Measurements from ENCODE around the gene SEC16A.

SEC16A gene

DNA sequence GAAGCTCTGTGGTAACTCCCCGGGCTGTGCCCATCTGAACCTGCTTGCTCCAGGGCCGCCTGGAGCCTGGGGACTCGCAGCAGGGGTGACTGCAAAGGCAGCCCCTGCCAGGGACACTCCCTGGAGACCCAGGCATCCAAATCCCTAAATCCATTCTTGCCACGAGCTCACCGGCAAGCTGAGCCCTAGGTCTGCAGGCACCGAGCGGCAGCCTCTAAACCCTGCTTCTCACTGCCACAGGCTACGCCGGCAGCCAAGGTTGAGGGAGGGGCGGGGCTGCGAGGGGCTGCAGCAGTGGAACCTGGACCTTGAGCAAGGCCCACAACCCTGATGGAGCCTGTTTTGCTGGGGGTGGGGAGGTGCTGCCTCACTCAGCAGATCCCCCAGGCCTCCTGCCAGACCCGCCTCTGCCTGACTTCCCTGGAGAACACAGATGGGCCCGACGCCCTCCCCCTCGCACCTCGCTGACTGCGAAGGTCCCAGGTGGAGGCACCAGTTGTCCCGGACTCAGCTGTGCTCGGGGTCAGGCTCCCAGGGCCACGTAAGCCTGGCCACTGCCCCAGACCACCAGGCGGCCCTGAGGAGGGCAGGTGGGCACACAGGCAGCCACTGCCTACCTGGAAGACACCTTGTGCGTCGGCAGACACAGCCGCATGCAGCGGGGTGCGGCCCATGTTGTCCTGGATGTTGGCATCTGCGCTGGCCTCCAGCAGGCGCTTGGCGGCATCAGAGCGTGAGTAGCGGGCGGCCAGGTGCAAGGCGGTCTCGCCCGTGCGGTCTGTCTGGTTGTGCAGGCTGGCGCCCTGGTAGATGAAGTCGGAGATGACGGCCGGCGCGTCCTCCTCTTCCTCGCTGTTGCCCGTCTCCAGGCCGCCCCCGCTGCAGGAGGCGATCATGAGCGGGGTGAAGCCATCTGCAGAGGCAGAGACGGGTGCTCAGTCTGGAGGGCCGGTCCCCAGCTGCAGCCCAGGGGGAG, 17.4 kb upstream of the SEC16A start:
- DNase-seq, result no peak

DNA sequence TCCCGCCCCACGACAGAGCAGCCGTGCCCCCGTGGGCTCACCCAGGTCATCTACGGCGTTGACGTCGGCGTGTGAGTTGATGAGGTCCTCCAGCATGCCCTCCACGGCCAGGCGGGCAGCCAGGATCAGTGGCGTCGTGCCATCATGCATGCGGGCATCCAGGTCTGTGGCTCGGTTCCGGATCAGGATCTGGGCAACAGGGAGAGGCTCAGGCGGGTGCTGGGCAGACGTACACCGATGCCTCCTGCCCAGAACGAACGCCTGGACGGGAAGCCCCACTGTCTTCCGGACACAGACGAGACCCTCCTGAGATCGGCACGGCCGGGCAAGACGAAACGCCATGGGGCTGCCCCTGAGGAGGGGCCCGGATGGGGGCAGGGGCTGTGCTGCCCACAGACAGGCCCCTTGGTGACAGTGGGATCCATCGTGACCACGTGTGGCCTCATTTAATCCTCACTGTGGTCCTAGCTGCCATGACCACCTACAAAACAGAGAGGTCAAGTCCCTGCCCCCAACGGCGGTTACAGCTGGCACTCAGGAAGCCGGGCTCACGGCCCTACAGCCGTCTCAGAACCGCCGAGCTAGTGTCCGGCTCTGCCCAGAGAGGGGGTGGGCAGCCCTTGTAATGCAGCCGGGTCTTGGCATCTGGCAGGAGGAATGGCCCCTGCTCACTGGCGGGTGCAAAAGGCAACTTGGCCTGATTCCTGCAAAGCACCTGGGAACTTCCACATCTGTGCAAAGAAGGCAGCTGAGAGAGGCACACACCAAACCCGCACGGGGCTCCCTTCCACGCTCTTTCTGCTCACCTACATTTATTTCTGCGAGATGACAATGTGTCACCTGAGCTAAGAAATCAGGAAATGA, 16.5 kb upstream of the SEC16A start:
- DNase-seq, result no peak

DNA sequence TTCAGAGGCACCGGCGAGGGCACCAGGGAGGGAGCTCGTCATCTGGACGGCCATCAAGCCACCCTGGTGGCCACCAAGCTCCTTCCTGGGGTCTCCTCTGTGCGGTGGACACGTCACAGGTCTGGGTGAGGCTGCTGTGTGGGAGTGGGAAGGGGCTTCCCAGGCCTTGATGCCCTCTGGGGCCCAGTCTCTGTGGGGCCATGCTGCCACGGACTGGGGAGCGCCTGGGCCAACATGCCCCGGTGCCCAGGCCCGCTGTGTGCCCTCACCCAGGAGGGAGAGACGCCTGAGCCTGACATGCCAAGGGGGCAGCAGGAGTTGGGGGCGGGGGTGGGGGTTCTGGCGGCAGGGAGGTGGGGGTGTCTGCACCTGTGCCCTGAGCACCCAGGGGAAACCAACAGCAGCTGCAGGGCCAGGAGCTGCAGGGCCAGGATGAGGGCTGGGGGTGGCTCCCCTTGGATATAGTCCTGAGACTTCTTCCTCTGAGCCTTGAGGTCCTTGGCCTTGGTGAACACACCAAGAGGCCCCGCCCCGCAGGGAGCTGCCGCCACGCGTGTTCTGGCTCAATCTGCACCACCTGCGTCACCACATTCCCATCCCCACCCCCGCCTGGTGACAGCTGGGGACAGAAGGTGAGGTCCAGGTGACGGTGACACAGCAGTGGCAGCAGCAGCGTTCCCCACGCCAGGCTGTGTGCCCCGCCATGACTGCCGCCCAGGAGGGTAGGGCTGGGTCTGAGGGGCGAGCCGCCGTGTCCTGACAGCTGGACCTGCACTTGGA, 15.3 kb upstream of the SEC16A start:
- DNase-seq, result no peak

DNA sequence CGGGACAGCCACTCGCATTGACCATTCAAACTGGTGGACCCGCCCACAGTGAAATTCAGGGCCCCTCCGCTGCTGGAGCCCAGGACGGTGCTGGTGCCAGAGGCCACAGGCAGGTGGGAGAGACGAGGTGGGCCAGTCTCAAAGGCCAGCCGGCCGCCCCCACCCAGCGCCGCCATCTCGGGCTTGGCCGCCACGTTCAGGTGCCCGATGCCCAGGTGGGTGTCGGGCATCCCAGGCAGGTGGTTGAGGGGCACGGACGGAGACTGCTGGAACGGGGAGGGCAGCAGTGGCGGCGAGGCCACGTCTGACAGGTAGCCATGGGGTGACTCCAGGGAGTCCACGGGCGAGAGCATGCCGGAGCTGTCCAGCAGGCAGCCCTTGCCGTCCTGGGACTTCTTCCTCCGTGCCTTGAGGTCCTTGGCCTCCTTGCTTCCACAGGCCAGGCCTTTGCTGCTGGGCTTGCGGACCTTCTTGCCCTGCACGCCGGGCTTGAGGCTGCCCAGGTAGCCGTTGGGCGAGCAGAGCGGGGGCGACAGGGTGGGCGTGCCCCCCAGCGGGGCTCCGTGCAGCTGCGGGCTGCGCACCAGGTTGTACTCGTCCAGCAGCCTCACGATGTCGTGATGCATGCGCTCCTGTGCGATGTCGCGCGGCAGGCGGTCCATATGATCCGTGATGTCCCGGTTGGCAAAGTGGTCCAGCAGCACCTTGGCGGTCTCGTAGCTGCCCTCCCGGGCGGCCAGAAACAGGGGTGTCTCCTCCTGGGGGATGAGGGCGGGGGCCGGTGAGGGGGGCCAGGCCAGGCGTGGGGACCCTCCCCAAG, 14.2 kb upstream of the SEC16A start:
- DNase-seq, result no peak

DNA sequence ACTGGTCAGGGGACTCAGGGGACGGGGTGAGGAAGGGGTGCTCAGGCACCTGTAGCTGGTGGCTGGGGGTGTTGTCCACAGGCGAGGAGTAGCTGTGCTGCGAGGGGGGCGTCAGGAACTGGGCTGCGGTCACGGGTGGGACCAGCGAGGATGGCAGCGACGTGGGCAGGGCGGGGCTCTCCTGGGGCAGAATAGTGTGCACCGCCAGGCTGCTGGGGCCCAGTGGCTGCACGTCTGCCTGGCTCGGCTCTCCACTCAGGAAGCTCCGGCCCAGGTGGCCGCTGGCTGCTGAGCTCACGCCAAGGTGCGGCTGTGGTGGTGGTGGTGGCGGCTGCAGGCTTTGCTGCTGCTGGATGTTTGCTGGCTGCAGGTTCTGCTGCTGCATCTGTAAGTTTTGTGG, 13.3 kb upstream of the SEC16A start:
- no peak for DNase-seq

DNA sequence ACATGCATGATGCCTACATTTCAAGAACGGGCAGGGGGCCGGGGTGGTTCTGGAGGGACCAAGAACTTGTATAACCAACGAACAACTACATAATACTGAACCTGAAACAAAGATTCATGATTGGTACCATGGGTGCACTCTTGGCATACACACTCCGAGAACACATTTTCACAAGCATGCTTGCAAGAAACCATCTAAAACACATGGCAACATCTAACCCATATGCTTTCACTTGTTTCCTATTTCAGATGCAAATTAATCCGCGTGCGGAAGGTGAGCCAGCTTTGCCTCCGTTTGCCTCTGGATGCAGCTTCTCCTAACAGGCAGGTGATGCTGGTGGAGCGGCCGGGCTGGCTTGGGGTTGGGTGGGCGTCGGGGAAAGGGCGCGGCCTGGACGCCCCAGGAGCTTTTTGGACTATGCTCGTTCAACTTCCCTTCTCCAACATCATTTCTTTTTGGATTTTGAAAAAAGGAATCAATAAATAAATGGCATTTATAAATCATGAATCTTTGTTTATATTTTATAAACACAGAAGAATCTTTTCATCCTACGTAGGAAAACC, 12.5 kb upstream of the SEC16A start:
- DNase-seq, result no peak

DNA sequence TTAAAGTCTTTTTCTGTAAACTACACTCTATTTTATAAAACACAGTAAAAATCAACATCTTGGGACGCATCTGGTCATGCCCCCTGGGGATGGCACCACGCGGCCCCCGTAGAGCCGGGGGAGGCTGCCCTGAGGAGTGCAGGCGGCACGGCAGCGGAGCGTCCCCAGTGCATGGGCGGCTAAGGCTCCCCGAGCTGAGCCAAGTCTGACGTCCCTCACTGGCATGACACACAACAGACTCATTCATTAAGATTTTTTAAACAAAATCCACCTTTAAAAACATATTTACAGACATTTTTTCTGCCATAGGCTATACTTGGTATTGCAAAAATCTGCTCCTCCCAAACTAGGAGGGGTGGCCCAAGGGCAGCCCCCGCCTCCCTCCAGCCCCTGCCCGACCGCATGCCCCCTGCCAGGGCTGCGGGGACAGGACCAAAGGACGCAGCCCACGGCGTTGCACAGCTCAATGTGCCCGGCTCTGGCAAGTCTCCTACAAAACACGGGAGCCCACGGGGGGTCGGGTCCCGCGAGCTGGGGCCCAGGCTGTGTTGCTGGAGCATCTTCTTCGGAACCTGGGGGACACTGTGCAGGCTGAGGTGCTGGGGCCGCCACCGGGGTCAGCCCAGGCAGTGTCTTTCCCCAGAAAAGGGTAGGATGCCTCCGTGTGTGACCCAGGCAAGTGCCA, 11.8 kb upstream of the SEC16A start:
- no peak for DNase-seq

DNA sequence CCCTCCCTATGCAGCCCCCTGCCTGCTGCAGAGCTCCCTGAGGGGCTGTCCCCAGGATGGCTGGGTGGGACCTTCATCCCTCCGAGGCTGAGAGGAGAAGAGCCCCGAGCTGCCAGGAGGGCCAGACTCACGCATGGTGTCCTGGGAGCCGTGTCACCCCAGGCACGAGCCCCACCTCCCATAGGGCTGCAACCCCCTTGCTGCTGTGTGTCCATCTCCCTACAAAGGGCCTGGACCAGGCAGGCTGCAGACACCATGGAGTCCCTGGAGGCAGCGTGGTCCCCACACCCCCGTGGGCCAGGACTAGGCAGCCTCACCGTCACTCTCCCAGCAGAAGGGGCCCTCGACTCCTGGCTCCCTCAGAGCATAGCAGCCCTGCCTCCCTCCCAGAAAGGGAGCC, 11.2 kb upstream of the SEC16A start:
- no peak for DNase-seq

DNA sequence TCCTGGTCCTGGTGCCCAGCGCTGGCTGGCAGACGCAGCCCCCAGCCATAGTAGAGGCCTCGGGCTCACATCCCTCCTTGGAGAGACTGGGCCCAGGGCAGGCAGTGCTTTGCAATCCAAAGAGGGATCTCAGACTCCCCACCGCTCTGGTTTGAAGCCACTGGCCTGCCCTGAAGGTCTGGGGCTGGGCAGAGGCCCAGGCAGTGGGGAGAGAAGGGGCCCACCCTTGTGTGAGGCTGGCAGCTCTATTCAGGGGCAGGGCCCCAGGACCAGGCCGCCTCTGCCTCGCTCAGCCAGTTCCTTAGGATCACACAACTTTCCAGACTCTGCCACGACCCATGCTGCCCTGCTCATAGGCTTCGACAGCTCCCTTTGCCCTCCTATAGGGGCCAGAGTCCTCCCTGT, 10.7 kb upstream of the SEC16A start:
- DNase-seq, result no peak

DNA sequence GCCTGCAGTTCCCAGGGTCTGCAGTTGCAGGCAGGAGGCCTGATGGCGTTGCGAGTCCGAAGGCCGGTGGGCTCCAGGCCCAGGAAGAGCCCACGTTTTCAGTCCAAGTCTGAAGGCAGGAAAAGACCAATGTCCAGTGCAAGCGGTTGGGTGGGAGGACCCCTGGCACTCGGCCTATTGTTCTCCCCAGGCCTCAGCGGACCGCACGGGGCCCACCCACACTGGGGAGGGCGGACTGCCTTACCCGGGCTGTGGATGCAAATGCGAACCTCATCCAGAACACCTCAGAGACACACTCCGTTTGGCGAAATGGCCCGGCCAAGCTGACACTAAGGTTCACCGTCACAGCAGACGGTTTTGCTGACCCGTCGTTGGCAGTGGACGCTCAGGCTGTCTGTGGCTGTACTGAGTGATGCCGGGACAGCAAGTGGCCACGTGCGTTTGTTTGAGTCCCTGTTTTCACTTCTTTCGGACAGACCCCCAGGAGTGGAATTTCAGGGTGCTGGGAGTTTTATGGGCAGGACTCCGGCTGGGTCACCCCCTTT, 10.2 kb upstream of the SEC16A start:
- DNase-seq, result no peak

DNA sequence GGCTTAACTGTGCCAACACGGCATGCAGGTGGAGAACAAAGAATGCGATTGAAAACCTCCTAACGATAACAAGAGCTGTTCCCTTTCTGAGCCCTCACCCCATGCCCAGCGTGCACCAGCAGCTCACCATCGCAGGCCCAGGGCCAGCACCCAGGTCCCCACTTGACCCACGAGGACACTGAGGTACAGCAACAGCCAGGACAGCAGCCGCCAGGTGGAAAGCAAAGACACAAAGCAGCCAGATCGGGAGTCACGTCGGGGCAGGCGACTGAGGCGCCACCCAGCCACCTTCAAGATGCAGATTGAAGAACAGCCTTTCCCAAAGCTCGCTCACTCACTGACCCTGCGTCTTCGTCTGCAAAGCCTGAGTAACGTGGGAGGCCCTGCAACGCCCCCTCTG, 6.9 kb upstream of the SEC16A start:
- no peak for DNase-seq

DNA sequence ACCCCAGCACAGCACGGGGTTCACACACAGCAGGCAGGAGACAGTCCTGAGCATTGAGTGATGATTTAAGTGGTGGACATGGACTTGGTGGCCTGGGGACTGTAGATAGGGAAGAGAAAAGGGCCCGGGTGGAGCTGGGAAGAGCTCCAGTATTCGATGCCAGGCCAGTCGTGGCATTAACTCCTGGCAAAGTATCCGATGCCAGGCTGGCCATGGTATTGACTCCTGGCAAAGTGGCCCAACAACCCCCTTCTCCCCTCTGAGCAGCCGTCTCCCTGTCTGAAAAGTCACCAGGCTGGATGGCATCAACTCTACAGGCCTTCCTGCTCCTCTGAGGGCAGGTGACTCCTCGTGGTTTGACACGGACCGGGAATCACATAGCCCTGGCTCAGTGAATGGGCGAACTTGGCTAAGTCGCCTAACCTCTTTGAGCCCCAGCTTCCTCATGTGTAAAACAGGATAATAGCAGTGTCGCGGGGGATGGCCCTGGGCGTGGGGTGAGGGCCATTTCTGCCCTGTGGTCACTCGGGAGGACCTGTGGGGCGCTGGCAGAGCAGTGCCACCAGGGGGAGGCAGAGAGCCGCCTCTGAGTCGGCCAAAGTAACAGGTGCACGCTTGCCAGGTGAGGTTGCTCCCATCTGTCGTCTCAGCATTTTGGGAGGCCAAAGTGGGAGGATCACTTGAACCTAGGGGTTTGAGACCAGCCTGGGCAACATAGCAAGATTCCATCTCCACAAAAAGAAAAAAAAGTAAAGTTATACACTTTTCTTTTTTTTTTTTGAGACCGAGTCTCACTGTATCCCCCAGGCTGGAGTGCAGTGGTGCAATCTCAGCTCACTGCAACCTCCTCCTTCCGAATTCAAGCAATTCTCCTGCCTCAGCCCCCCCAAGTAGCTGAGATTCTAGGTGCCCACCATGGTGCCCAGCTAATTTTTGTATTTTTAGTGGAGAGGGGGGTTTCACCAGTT, 5.7 kb upstream of the SEC16A start:
- DNase-seq, result peak; percentile 45

DNA sequence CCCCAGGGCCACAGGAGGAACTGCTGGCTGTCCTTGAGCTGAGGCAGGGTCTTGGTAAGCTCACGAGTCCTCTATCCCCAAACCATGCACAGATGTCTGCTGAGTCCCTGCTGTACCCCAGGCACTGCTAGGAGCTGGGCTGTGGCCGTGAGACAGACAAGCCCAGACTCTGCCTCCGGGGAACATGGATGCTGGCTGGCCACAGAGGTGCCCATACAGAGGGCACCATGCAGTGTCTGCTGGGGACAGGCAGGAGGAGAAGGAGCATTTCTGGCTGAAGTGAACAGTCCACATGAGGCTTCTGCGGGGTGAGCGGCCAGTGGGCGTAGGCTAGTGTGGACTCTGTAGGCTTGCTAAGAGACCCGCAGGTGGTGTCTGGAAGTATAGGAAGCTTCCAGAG, 4.8 kb upstream of the SEC16A start:
- no peak for DNase-seq

DNA sequence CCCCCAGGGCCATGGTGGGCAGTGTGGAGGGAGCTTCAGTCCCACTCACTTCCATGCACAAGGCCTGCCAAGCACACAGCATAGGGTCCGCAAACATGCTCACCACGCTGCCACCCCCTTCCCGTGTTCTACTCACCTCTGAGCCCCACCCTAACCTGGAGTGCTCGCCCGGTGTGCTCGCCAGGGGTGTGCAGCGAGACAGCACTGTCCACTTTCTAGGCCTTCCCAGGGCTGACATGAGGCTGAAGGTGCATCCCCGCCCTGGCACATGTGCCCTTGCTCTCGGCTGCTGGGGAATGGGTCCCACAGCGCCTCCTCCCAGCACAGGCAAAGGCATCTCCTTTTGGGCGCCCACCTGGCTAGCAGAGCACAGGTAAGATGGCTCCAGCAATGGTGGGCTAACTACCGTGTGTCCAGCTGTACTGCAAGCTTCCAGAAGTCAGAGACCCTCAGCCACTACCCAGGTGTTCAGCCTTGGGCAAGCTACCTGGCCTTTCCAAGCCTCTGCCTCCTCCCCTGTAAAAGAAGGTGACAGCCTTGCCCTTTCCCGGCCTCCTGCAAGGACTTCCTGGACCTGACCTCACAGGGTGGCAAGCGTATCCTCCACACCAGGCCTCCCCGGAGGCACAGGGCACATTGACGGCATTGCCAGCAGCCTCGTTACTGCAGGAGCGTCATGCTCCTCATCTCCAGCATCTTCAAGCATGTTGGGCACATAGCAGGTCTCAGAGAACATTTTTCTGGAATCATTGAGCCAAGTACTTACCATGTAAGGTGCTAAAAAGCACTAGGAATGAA, 4.2 kb upstream of the SEC16A start:
- DNase-seq, result no peak

DNA sequence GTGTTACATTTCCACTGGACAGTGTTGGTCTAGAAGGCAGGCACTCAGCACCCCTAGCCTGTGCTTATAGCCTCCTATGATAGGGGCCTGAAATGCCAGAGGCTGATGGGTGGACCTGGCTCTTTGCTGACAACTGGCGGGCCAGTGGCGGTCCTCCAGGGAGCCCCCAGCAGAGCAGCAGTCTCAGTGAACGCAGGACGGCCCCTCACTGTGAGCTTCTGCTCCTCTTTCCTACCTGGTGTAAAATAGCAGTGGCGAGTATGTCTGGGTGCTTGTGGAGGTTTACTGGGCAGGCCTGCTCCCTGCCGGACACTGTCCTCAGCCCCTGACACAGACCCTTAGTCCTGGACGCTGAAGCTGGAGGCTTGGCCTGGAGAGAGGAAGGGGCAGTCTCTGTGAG, 3.3 kb upstream of the SEC16A start:
- DNase-seq, result no peak

DNA sequence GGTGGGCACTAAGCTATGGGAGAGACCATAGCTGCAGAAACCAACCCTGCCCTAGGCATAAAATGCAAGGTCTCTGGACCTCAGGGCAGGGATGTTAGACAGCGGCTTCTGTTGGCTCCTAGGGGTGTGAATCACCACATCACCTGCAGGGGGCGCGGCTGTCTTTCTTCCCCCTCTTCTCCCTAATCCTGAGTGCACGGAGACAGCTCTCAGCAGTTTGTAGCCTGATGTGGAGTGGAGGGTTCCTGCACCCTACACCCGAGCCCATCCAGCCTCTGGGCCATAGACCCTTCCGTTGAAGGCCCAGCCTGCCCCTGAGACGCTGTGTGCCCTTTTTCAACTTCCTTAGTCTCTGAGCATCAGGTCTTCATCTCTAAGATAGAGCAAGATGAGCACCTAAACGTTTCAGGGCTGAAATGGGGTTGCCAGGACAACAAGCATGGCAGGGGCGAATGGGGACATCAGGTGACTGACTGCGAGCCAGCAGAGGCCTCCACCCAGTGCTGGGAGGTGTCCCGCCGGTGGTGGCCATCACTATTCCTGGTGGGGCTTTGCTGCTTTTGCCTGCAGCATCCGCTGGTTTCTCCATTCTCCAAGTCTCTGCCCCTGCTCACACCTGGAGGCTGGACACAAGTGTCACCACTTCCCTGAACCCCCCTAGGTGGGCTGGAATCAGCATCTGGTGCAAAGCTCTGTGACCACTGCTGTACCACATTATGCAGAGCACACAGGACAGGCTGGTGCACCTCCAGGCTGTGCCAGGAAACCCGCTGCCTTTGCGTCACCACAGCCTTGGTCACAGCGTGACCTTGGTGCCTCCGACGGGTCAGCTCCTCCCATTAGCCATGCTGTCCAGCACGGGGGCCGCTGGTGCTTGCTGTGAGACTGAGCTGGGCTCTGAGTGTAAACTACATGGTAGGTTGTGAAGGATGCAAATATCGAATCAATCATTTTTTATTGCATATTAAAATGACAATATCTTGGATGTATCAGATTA, 2.5 kb upstream of the SEC16A start:
- DNase-seq, result peak; percentile 61
